HepG2 (cell line): ENCODE measurements around the gene EPO. TPM values are rescaled to one million over a fixed set of nuclear protein-coding genes. Genes with fewer than 3 reads are reported as not detected.
A peak's percentile ranks its signal among the peaks of the same experiment; 100 is the strongest.

Experiments used
- CHCHD3 ChIP-seq: sonication (generic); formaldehyde crosslinking; IDR thresholded peaks from 2 replicates; pipeline ENCODE4 v1.8.0; 2022; ENCODE audit warnings: mild to moderate bottlenecking, missing genetic modification reagents, moderate library complexity
- ELF4 ChIP-seq: sonication (generic); formaldehyde crosslinking; IDR thresholded peaks from 2 replicates; pipeline ENCODE4 v1.5.0; 2020; ENCODE audit warnings: missing genetic modification reagents, mild to moderate bottlenecking, moderate library complexity, borderline replicate concordance
- MED1 ChIP-seq: sonication (generic); formaldehyde crosslinking; IDR thresholded peaks from 2 replicates; pipeline ENCODE4 v1.4.0; 2020; ENCODE audit warnings: missing genetic modification reagents
- NCOA1 ChIP-seq: sonication (generic); formaldehyde crosslinking; IDR thresholded peaks from 2 replicates; pipeline ENCODE4 v1.9.0; 2021; ENCODE audit warnings: missing genetic modification reagents
- SIX1 ChIP-seq: sonication (generic); formaldehyde crosslinking; IDR thresholded peaks from 2 replicates; pipeline ENCODE4 v1.4.0; 2020; ENCODE audit warnings: missing genetic modification reagents, borderline replicate concordance
- TBP ChIP-seq: sonication (generic); formaldehyde crosslinking; IDR thresholded peaks from 2 replicates; pipeline ENCODE4 v1.5.0; 2020; ENCODE audit warnings: missing genetic modification reagents
- YEATS2 ChIP-seq: sonication (generic); formaldehyde crosslinking; IDR thresholded peaks from 2 replicates; pipeline ENCODE4 v1.4.0; 2020; ENCODE audit warnings: missing genetic modification reagents, borderline replicate concordance
- ZBTB26 ChIP-seq: IDR thresholded peaks from 2 replicates; pipeline ENCODE4 v1.6.1; 2016; ENCODE audit warnings: missing compliant biosample characterization, missing genetic modification reagents, borderline replicate concordance
- ZBTB8A ChIP-seq: sonication (generic); formaldehyde crosslinking; IDR thresholded peaks from 2 replicates; pipeline ENCODE4 v1.4.0; 2020; ENCODE audit warnings: mild to moderate bottlenecking, low read depth, missing genetic modification reagents, borderline replicate concordance
- ZMYM3 ChIP-seq: sonication (generic); formaldehyde crosslinking; IDR thresholded peaks from 2 replicates; pipeline ENCODE4 v1.5.1; 2020; ENCODE audit warnings: mild to moderate bottlenecking, missing genetic modification reagents
- ZNF329 ChIP-seq: sonication (generic); formaldehyde crosslinking; IDR thresholded peaks from 2 replicates; pipeline ENCODE4 v1.9.0; 2021; ENCODE audit warnings: low read depth, mild to moderate bottlenecking, missing genetic modification reagents
- ZNF33A ChIP-seq: sonication (generic); formaldehyde crosslinking; IDR thresholded peaks from 2 replicates; pipeline ENCODE4 v1.5.1; 2020; ENCODE audit warnings: missing genetic modification reagents, mild to moderate bottlenecking, moderate library complexity, borderline replicate concordance
- ZNF510 ChIP-seq: sonication (generic); formaldehyde crosslinking; IDR thresholded peaks from 2 replicates; pipeline ENCODE4 v1.4.0; 2020; ENCODE audit warnings: low read depth, mild to moderate bottlenecking, missing genetic modification reagents
- ZNF564 ChIP-seq: sonication (generic); formaldehyde crosslinking; IDR thresholded peaks from 2 replicates; pipeline ENCODE4 v1.8.1; 2023; ENCODE audit warnings: mild to moderate bottlenecking, missing genetic modification reagents
- ZNF567 ChIP-seq: sonication (generic); formaldehyde crosslinking; IDR thresholded peaks from 2 replicates; pipeline ENCODE4 v1.8.1; 2023; ENCODE audit warnings: mild to moderate bottlenecking, missing genetic modification reagents, borderline replicate concordance
- ZNF629 ChIP-seq: sonication (generic); formaldehyde crosslinking; conservative IDR thresholded peaks from 2 replicates; pipeline ENCODE4 v1.5.0; 2020; ENCODE audit warnings: missing genetic modification reagents
- ZNF7 ChIP-seq: IDR thresholded peaks from 2 replicates; pipeline ENCODE4 v1.6.1; 2016; ENCODE audit warnings: missing biosample characterization, missing genetic modification reagents
- ZNF781 ChIP-seq: sonication (generic); formaldehyde crosslinking; IDR thresholded peaks from 2 replicates; pipeline ENCODE4 v1.5.1; 2020; ENCODE audit warnings: borderline replicate concordance, mild to moderate bottlenecking, missing genetic modification reagents; ENCODE audit errors: not compliant biosample characterization
- ZNF839 ChIP-seq: sonication (generic); formaldehyde crosslinking; IDR thresholded peaks from 2 replicates; pipeline ENCODE4 v1.4.0; 2020; ENCODE audit warnings: missing genetic modification reagents, mild to moderate bottlenecking, borderline replicate concordance
- ZSCAN21 ChIP-seq: sonication (generic); formaldehyde crosslinking; IDR thresholded peaks from 2 replicates; pipeline ENCODE4 v1.8.0; 2022; ENCODE audit warnings: mild to moderate bottlenecking, missing genetic modification reagents, moderate library complexity, borderline replicate concordance
- polyA plus RNA-seq, 8 experiments: library from polyadenylated mRNA; depleted of rRNA in 3 of 8; stranded (reverse) in 7 of 8; unstranded in 1 of 8; fragments of >200 nt; fragmentation: Illumina TruSeq in 4 of 8; extraction: Trizol in 4 of 8; gene quantifications; 2 replicates each; pipeline versions ENCODE4 v1.2.1 to v1.2.3, GENCODE V29; 2011 to 2016; ENCODE audit warnings: low read depth in 4 of 8, missing spikeins in 1 of 8, mixed read lengths in 1 of 8; ENCODE audit not compliant: insufficient read depth in 1 of 8
- total RNA-seq, 5 experiments: library from RNA; depleted of rRNA; stranded (reverse); fragments of >200 nt; fragmentation: Illumina TruSeq; extraction: Trizol; gene quantifications; 2 replicates each; pipeline ENCODE4 v1.2.3, GENCODE V29; 2016; ENCODE audit warnings: low read depth in 1 of 5
- TF ChIP-seq, protein P1 (sequence below): sonication (generic); formaldehyde crosslinking; IDR thresholded peaks from 2 replicates; pipeline ENCODE4 v1.4.0; 2020; ENCODE audit warnings: missing genetic modification reagents, borderline replicate concordance
- TF ChIP-seq, protein P2 (sequence below): fragments of 450-650 bp; IDR thresholded peaks from 2 replicates; pipeline ENCODE4 v1.6.1; 2017; ENCODE audit warnings: mild to moderate bottlenecking

The EPO gene
- total and polyA plus RNA-seq, 2 of the 13 experiments (the other 11 are each of a cell fraction or from before 2014, with no cell fraction given): 10.3 to 25.7 TPM

DNA sequence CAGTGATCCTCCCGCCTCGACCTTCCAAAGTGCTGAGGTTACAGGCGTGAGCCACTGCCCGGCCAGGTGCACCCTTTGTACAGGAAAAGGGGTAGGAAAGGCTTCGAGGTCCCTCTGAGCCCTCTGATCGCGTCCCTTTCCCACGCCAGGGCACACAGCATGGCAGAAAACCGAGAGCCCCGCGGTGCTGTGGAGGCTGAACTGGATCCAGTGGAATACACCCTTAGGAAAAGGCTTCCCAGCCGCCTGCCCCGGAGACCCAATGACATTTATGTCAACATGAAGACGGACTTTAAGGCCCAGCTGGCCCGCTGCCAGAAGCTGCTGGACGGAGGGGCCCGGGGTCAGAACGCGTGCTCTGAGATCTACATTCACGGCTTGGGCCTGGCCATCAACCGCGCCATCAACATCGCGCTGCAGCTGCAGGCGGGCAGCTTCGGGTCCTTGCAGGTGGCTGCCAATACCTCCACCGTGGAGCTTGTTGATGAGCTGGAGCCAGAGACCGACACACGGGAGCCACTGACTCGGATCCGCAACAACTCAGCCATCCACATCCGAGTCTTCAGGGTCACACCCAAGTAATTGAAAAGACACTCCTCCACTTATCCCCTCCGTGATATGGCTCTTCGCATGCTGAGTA, 13.5 kb upstream of the EPO start (continued):
- TF ChIP-seq ZNF510 (CRISPR knock-in tag) (no peak), ZNF329 (CRISPR knock-in tag) (no peak), NCOA1 (no peak), TBP (CRISPR knock-in tag) (no peak), ZNF781 (CRISPR knock-in tag) (no peak), ZNF839 (CRISPR knock-in tag) (no peak), ZMYM3 (CRISPR knock-in tag) (peak; percentile 37; the same call in 1 of the 2 replicates), YEATS2 (CRISPR knock-in tag) (peak; percentile 37; the same call in 1 of the 2 replicates), MED1 (CRISPR knock-in tag) (peak; percentile 51), ZSCAN21 (CRISPR knock-in tag) (no peak), ZNF567 (CRISPR knock-in tag) (no peak), CHCHD3 (CRISPR knock-in tag) (no peak), ZNF629 (CRISPR knock-in tag) (no peak), ZNF564 (CRISPR knock-in tag) (no peak), SIX1 (CRISPR knock-in tag) (no peak), ZBTB26 (CRISPR knock-in tag) (no peak), ELF4 (no peak), ZBTB8A (no peak), ZNF33A (no peak), ZNF7 (no peak)
- TF ChIP-seq, protein P1, sequence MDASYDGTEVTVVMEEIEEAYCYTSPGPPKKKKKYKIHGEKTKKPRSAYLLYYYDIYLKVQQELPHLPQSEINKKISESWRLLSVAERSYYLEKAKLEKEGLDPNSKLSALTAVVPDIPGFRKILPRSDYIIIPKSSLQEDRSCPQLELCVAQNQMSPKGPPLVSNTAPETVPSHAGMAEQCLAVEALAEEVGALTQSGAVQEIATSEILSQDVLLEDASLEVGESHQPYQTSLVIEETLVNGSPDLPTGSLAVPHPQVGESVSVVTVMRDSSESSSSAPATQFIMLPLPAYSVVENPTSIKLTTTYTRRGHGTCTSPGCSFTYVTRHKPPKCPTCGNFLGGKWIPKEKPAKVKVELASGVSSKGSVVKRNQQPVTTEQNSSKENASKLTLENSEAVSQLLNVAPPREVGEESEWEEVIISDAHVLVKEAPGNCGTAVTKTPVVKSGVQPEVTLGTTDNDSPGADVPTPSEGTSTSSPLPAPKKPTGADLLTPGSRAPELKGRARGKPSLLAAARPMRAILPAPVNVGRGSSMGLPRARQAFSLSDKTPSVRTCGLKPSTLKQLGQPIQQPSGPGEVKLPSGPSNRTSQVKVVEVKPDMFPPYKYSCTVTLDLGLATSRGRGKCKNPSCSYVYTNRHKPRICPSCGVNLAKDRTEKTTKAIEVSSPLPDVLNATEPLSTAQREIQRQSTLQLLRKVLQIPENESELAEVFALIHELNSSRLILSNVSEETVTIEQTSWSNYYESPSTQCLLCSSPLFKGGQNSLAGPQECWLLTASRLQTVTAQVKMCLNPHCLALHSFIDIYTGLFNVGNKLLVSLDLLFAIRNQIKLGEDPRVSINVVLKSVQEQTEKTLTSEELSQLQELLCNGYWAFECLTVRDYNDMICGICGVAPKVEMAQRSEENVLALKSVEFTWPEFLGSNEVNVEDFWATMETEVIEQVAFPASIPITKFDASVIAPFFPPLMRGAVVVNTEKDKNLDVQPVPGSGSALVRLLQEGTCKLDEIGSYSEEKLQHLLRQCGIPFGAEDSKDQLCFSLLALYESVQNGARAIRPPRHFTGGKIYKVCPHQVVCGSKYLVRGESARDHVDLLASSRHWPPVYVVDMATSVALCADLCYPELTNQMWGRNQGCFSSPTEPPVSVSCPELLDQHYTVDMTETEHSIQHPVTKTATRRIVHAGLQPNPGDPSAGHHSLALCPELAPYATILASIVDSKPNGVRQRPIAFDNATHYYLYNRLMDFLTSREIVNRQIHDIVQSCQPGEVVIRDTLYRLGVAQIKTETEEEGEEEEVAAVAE (CRISPR knock-in tag): no peak
- TF ChIP-seq, protein P2, sequence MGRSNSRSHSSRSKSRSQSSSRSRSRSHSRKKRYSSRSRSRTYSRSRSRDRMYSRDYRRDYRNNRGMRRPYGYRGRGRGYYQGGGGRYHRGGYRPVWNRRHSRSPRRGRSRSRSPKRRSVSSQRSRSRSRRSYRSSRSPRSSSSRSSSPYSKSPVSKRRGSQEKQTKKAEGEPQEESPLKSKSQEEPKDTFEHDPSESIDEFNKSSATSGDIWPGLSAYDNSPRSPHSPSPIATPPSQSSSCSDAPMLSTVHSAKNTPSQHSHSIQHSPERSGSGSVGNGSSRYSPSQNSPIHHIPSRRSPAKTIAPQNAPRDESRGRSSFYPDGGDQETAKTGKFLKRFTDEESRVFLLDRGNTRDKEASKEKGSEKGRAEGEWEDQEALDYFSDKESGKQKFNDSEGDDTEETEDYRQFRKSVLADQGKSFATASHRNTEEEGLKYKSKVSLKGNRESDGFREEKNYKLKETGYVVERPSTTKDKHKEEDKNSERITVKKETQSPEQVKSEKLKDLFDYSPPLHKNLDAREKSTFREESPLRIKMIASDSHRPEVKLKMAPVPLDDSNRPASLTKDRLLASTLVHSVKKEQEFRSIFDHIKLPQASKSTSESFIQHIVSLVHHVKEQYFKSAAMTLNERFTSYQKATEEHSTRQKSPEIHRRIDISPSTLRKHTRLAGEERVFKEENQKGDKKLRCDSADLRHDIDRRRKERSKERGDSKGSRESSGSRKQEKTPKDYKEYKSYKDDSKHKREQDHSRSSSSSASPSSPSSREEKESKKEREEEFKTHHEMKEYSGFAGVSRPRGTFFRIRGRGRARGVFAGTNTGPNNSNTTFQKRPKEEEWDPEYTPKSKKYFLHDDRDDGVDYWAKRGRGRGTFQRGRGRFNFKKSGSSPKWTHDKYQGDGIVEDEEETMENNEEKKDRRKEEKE: no peak
